Fibroblast of peridontal ligament (primary cell): ENCODE results near the gene PRKAG1.
"Not testable (repeated sequence)": the region's sequence is repeated elsewhere in the genome, so short reads cannot be mapped to it uniquely, and the experiment has no call there.

Experiments used
- DNase-seq: peaks from one replicate; pipeline ENCODE4 v3.0.0-alpha.2; 2010; ENCODE audit errors: extremely low read depth

The PRKAG1 gene

DNA sequence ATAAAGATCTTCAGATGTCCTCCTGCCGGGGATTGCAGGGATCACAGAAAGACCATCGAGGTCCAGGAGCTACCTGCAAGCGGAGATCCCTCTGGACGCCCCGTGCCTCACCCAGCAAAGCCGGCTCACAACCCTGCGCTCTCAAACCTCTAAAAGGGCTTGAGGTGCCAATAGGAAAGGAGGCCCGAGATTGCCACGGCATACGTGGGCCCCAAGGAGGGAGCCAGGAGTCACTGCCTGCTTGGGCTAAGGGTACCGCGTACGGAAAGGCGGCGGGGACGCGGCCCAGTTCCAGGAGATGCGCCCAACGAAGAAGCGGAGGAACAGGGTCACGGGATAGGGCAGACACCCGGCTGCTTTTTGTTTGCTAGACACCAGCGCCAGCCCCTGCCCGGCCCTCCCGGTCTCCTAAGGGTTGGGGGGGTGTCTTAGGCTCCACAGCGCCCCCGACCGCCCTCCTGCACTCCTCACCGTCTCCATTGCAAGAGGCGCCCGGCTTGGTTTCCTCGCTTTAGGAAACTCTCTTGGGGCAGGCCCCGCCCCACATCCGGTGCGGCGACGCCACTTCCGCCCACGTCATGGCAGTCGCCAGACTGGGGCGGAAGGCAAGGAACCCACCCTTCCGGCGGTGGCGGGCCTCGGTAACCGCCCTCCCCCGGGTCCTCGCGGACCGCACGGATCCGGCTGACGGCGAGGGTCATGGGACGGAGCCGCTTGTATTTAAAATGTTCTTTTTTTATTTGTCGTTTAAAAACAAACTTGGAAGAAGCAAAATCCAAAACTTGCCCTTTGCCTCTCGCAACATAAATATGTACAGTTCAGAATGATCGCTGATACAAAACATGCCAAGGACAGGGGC, at the start of gene PRKAG1:
PRKAG1 (minus strand) TSS at position 516 of the 859 bp plus-strand sequence; CDS start at position 480, 36 bp downstream.
- peak; percentile 97 for DNase-seq

DNA sequence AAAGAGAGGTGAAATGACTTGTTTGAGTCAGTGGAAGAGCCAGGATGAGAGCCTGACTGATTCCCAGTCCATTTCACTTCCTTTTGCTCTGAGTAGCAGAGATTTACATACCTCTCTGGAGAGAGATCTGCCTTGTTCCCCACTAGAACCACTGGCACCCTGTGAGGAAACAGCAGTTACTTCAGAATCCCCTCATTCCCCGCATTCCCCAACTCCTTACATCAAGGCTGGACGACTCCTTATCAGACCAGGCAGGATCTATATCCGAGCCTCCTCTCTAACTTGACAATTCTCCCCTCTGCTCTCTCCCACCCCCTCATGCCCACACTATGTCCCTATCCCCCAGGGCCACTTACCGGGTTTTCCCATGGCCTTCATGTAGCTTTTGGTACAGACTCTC, 47.5 kb upstream of the PRKAG1 start:
- DNase-seq: no peak

DNA sequence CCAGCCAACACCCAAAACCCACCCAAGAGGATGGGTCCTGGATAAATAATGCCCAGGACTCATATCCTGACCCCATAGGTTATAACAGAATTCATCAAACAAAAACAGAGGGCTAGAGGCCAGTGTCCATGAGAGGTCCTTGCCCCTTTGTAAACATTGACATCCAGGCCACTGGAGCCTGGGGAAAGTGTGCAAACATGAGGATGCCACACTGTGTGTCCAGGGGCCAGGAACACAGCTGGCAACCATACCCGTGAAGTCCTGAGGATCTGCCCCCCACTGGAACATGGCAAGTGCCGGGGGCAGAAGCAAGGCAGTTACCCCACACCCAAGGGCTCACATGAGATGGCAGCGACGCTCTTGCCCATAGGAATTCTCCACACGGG, 46.2 kb upstream of the PRKAG1 start:
- DNase-seq: no peak

GRCh38 chr12:49061916-49062315, 43.3 kb upstream of the PRKAG1 start:
- DNase-seq: not testable (repeated sequence)

DNA sequence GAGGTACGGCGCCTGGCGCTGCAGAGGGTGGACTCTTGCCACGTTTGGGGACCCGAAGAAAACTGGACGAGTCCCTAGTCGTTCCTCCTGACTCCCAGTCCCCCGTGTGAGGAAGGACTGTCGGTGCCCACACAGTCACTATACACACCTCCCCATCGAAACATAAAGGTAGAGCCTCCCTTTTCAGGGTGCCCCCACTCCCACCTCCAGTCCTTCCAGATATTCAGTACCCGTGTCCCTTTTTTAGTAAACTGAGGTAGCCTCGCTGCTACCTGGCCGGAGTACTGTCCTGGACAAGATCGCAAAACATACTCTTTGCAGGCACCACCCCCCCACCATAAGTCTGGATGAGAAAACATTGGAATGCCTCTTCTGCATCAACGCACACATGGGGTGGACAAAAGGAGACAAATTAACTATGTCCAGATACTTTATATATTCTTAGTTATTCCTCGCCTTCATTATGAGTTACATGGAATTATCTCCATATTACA, 42.6 kb upstream of the PRKAG1 start:
- DNase-seq: no peak

- DNase-seq: peak; percentile 94
These were observed 41.9 kb upstream of the PRKAG1 start, which contains the start of gene KMT2D for GRCh38 chr12:49060237-49061156. TSS of gene KMT2D (minus strand) at chr12:49060794. CDS start at chr12:49055324, 5,470 bp downstream.

DNA sequence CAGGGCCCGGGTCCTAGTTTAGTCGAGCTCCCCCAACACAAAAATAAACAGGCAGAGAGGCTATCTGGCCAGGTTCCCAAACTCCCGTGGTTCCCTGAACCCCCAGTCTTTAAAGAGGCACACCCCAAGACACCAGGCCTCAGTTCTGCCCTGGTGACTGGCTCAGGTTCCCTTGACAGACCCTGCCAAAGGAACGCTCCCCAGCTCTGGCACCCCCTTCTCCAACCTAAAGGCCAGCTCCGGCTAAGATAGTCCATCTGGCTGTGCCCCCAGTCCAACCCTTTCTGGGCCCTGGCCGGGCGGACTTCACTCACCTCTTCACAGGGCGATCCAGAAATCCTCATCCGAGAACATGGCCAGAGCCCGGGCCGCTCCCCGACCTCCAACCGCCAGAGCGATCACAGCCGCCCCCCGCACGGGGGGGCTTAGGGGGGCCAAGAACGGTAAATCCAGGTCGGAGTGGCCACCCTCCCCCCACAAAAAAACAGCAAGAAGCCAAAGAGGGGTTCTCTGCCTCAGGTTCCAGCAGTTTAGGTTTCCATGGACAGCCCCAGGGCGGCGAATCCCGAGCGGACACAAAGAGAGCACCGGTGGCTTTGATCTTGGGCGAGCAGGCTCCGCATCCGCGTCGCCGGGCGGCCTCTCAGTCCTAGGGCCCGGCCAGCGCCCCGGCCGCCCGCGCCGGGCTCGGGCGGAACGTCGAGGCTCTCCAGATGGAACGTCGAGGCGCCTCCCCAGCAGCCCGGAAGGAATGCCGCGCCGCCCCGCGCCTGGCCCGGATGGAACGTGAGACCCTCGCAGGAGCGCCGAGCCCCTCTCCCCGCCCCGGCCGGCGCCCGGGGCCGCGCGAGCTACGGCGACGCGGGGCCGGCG, 41.0 kb upstream of the PRKAG1 start:
- no peak for DNase-seq

DNA sequence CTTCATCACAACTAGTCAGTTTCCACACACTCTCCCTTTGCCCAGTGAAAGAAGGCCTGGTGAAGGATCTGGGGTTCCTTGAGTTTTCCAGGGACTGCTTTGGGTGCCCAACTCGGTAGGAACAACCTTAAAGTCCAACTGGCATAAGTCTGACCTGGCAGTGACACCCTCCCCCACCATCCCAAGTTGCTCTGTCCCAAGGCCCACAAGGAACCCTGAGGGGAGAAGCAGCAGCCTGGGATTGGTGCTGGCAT, 40.4 kb upstream of the PRKAG1 start:
- no peak for DNase-seq

GRCh38 chr12:49058366-49059044, 39.9 kb upstream of the PRKAG1 start:
- no peak for DNase-seq

DNA sequence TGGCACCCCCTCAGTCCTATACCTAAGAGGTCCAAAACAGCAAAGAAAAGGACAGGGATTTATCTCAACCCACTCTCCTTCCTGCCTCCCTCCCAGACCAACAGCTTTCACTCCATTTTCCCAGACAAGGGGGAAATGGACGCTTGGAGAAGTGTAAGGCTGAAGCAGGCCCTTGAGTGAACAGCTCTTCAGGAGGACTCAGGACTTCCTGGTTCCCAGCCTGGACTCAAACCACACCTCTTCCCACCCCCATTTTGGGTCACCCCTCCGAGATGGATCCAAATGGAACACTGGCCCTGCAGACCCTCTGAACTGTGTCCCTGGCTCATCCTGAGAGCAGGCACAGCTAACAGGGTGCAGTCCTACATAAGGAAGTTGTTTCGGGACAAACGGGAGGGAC, 39.3 kb upstream of the PRKAG1 start:
- no peak for DNase-seq

DNA sequence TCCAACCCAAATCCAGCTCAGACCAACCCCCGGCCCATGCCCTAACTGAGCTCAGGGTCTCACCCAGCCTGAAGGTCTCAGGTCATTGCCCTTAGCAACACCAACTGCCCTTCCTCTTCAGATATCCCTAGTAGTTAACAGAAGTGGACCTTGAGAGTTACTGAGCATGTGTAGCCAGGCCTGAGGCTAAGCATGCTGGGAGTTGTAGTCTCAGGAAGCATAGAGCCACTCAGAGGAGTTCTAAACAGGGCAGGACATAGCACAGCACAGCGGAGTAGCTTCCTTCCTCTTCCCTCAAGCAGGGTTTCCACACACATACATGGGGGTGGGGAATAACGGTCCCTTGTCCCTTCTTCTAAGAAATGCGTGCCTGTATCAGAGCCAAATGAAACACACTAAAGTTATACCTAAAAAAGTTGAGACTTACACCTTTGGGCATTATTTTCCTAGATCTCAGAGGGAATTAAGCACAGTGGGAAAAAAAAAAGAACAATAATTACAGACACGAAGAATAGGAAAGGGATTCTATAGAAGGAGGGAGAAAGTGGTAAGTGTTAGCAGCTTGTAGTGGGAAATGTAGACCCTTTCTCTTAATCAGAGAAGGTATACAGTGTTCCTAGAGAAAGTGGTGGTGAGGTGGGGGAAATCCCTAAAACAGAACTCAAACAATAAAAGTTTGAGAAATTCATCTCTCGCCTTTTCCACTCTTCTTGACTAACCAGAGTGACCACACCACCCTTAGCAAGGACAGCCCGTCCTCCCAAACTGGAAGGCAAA, 37.6 kb upstream of the PRKAG1 start:
- DNase-seq: peak; percentile 69

- no peak for DNase-seq
These were observed 36.5 kb upstream of the PRKAG1 start for GRCh38 chr12:49055092-49055491.

GRCh38 chr12:49054524-49054923, 35.9 kb upstream of the PRKAG1 start:
- no peak for DNase-seq

DNA sequence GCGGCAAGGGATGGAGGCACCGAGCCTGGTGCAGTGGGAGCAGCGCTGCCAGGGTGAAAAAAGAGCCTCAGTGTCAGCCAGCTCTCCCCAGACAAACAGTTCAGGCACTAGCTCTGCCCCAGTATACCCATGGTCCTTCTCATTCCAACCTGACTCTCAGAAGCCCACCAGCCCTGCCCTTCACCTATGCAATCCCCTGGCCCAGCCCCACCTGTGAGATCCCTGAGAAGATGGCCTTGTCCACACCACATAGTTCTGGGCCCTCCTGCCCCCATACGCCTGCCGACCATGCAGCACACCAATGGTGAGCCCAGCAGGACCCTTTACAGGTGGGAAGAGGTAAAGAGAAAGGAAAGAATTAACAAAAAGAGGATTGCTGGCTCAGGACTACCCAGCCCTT, 35.5 kb upstream of the PRKAG1 start:
- DNase-seq: no peak

GRCh38 chr12:49052451-49053208, 34.1 kb upstream of the PRKAG1 start:
- no peak for DNase-seq

DNA sequence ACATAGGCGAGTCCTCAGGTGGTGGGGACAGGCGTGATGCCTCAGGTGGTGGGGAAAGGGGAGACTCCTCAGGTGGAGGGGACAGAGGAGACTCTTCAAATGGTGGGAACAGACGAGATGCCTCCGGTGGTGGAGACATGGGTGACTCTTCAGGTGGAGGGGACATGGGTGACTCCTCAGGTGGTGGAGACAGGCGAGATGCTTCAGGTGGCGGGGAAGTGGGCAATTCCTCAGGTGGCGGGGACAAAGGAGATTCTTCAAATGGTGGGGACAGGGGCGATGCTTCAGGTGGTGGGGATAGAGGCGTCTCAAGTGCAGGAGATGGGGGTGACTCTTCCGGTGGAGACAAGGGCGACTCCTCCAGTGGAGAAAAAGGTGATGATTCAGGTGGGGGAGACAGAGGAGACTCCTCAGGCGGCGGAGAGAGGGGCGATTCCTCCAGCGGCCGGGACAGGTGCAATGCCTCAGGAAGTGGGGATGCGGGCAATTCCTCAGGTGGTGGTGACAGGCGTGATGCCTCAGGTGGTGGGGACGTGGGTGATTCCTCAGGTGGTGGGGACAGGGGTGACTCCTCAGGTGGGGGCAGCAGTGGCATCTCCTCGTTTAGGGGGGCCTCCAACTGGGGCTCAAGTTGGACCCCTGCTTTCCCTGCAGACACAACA, 33.3 kb upstream of the PRKAG1 start:
- no peak for DNase-seq

GRCh38 chr12:49051373-49051764, 32.8 kb upstream of the PRKAG1 start:
- DNase-seq: no peak

GRCh38 chr12:49050507-49051372, 32.2 kb upstream of the PRKAG1 start:
- no peak for DNase-seq
